ENCODE measurements around the gene OR2T11.
"Not testable (repeated sequence)": the region's sequence is repeated elsewhere in the genome, so short reads cannot be mapped to it uniquely, and the experiment has no call there.

- not testable (repeated sequence) for TF ChIP-seq EZH2 (IDR thresholded peaks at IDR 0.05; ENCODE audit: insufficient read depth, low read length); CTCF (IDR thresholded peaks at IDR 0.05; ENCODE audit: insufficient read depth, low read depth, low read length)
Measured at GRCh38 chr1:248648770-248649536, 14.1 kb upstream of the OR2T11 start.

All from astrocyte (in vitro differentiated cells and primary cell).